ENCODE measurements around the gene MBD2.

DNA sequence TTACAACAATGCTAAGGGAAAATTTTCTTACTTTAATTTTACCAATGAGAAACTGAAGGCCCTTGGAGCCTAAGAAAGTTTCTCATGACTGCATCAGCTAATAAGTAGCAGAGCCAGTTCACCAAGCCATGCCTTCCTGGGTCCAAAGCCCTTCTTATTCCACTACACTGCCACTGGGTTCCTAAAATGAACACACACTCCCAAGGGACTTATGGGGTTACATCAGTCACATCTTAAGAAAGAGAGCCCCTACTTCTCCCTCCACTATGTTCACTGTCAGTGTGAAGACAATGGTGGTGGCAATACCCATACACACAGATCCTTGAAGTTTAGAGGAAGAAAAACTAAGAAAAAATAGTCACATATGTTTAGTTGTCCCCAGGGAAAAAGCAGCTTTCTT is 20.6 kb downstream of the MBD2 start:
- TF ChIP-seq, protein P1, sequence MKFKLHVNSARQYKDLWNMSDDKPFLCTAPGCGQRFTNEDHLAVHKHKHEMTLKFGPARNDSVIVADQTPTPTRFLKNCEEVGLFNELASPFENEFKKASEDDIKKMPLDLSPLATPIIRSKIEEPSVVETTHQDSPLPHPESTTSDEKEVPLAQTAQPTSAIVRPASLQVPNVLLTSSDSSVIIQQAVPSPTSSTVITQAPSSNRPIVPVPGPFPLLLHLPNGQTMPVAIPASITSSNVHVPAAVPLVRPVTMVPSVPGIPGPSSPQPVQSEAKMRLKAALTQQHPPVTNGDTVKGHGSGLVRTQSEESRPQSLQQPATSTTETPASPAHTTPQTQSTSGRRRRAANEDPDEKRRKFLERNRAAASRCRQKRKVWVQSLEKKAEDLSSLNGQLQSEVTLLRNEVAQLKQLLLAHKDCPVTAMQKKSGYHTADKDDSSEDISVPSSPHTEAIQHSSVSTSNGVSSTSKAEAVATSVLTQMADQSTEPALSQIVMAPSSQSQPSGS (IDR thresholded peaks at IDR 0.05; ENCODE audit: low read length), result no peak
- no peak for TF ChIP-seq CEBPB (IDR thresholded peaks at IDR 0.05; ENCODE audit: low read depth, low read length)
- TF ChIP-seq JUND (IDR thresholded peaks at IDR 0.05; ENCODE audit: low read length), result no peak
- TF ChIP-seq CTCF (IDR thresholded peaks at IDR 0.05; ENCODE audit: control extremely low read depth in 1 of 3, insufficient read depth in 1 of 3, low read depth in 1 of 3, low read length in 3 of 3), result no peak
- no peak for TF ChIP-seq CHD2 (IDR thresholded peaks at IDR 0.05; ENCODE audit: low read length)
- TF ChIP-seq POLR2A (IDR thresholded peaks at IDR 0.05; ENCODE audit: control extremely low read depth in 1 of 2, low read depth in 2 of 2, low read length in 2 of 2), result no peak
- TF ChIP-seq EP300 (IDR thresholded peaks at IDR 0.05; ENCODE audit: borderline replicate concordance in 1 of 2, low read depth in 2 of 2, low read length in 2 of 2), result no peak
- TF ChIP-seq SIN3A (conservative IDR thresholded peaks at IDR 0.05 in 1 of 2, IDR thresholded peaks at IDR 0.05 in 1 of 2; ENCODE audit: low read depth in 1 of 2, low read length in 2 of 2), result no peak
- TF ChIP-seq RAD21 (IDR thresholded peaks at IDR 0.05 in 1 of 2, conservative IDR thresholded peaks at IDR 0.05 in 1 of 2; ENCODE audit: low read depth in 2 of 2, low read length in 2 of 2), result no peak
- no peak for TF ChIP-seq GTF2F1 (IDR thresholded peaks at IDR 0.05; ENCODE audit: borderline replicate concordance, low read depth, low read length)

All from H1 (cell line).